HUES64 (cell line): ENCODE data around the gene UPB1.

Experiments
- H3K27ac ChIP-seq: 2 replicates; pipeline ENCODE4 v1.7.0; 2013; ENCODE audit warnings: low read depth, low read length, inconsistent platforms
- H3K27me3 ChIP-seq: 2 replicates; pipeline ENCODE4 v1.6.1; 2013; ENCODE audit warnings: mild to moderate bottlenecking, low read length; ENCODE audit not compliant: insufficient read depth
- H3K36me3 ChIP-seq: 2 replicates; pipeline ENCODE4 v1.6.1; 2013; ENCODE audit warnings: mild to moderate bottlenecking, low read length; ENCODE audit not compliant: insufficient read depth
- H3K4me1 ChIP-seq: 2 replicates; pipeline ENCODE4 v1.6.1; 2013; ENCODE audit warnings: mild to moderate bottlenecking, low read length, moderate library complexity; ENCODE audit not compliant: insufficient read depth
- H3K4me3 ChIP-seq: 2 replicates; pipeline ENCODE4 v1.5.1; 2013; ENCODE audit warnings: mild to moderate bottlenecking, low read length, moderate library complexity
- H3K9ac ChIP-seq: 2 replicates; pipeline ENCODE4 v1.6.1; 2013; ENCODE audit warnings: mild to moderate bottlenecking, low read depth, low read length
- H3K9me3 ChIP-seq: 2 replicates; pipeline ENCODE4 v1.6.1; 2013; ENCODE audit warnings: low read depth, low read length; ENCODE audit not compliant: insufficient read depth
- WGBS: fragments of 150-250, 120-280 bp; methylation state at CpG from one replicate; pipeline ENCODE4 v1.1.7; 2013; ENCODE audit warnings: missing lambda C conversion rate; 5-methylcytosine and 5-hydroxymethylcytosine counted together

Gene UPB1

GRCh38 chr22:24460418-24461089 lies 34.6 kb upstream of the UPB1 start:
- Histone ChIP-seq H3K36me3 (no peaks in the 10 kb centered on the region), H3K27ac (no peak overlapping the region), H3K27me3 (no peaks in the 10 kb centered on the region), H3K4me3 (no peak overlapping the region), H3K4me1 (0 out of 2 replicates have a peak, but pooled peaks cover 3% of the 10 kb centered on the region), H3K9ac (no peak overlapping the region), H3K9me3 (no peaks in the 10 kb centered on the region)
- WGBS: 68% methylated on average over 10 of the region's 10 CpGs

- peaks cover 16% of the 10 kb centered on the region for H3K4me1 ChIP-seq
- 90% methylated on average over 6 of the region's 6 CpGs for WGBS
- H3K27ac ChIP-seq: no peak overlapping the region
- H3K36me3 ChIP-seq: no peaks in the 10 kb centered on the region
- no peak overlapping the region for H3K4me3 ChIP-seq
- no peaks in the 10 kb centered on the region for H3K27me3 ChIP-seq
- H3K9ac ChIP-seq: no peak overlapping the region
- H3K9me3 ChIP-seq: no peaks in the 10 kb centered on the region
Measured at GRCh38 chr22:24463071-24463760, 31.9 kb upstream of the UPB1 start.

GRCh38 chr22:24465566-24465965 lies 29.6 kb upstream of the UPB1 start:
- Histone ChIP-seq H3K36me3 (no peaks in the 10 kb centered on the region), H3K27me3 (no peaks in the 10 kb centered on the region), H3K4me3 (no peak overlapping the region), H3K27ac (no peak overlapping the region), H3K9ac (no peak overlapping the region), H3K9me3 (no peaks in the 10 kb centered on the region), H3K4me1 (peaks cover 13% of the 10 kb centered on the region)
- 84% methylated on average over 5 of the region's 5 CpGs for WGBS

- H3K27ac ChIP-seq: no peak overlapping the region
- no peaks in the 10 kb centered on the region for H3K27me3 ChIP-seq
- peaks cover 13% of the 10 kb centered on the region for H3K4me1 ChIP-seq
- no peak overlapping the region for H3K9ac ChIP-seq
- H3K36me3 ChIP-seq: no peaks in the 10 kb centered on the region
- no peak overlapping the region for H3K4me3 ChIP-seq
- no peaks in the 10 kb centered on the region for H3K9me3 ChIP-seq
- 96% methylated on average over 3 of the region's 3 CpGs for WGBS
Measured at GRCh38 chr22:24465975-24466374, 29.2 kb upstream of the UPB1 start.

- Histone ChIP-seq H3K27me3 (no peaks in the 10 kb centered on the region), H3K9ac (no peak overlapping the region), H3K4me1 (peaks cover 13% of the 10 kb centered on the region), H3K27ac (no peak overlapping the region; the same call in 1 of the 2 replicates), H3K9me3 (no peaks in the 10 kb centered on the region), H3K36me3 (no peaks in the 10 kb centered on the region), H3K4me3 (no peak overlapping the region)
- WGBS: 0% methylated on average over 1 of the region's 1 CpG
Measured at GRCh38 chr22:24466716-24467328, 28.3 kb upstream of the UPB1 start.

- 86% methylated on average over 2 of the region's 2 CpGs for WGBS
- H3K9ac ChIP-seq: no peak overlapping the region
- H3K36me3 ChIP-seq: no peaks in the 10 kb centered on the region
- H3K27ac ChIP-seq: no peak overlapping the region
- H3K9me3 ChIP-seq: no peaks in the 10 kb centered on the region
- no peaks in the 10 kb centered on the region for H3K27me3 ChIP-seq
- H3K4me1 ChIP-seq: peaks cover 13% of the 10 kb centered on the region
- no peak overlapping the region for H3K4me3 ChIP-seq
Measured at GRCh38 chr22:24467340-24467739, 27.8 kb upstream of the UPB1 start.

- Histone ChIP-seq H3K36me3 (no peaks in the 10 kb centered on the region), H3K27ac (no peak overlapping the region)
Measured at GRCh38 chr22:24471570-24471969, 23.6 kb upstream of the UPB1 start.

GRCh38 chr22:24473284-24473683 lies 21.8 kb upstream of the UPB1 start:
- Histone ChIP-seq H3K4me3 (no peak overlapping the region), H3K9me3 (no peaks in the 10 kb centered on the region), H3K27ac (no peak overlapping the region), H3K27me3 (no peaks in the 10 kb centered on the region), H3K4me1 (no peaks in the 10 kb centered on the region; the same call in 1 of the 2 replicates), H3K36me3 (no peaks in the 10 kb centered on the region), H3K9ac (no peak overlapping the region)

More at GRCh38 chr22:24471570-24471969, 23.6 kb upstream of the UPB1 start:
- H3K27me3 ChIP-seq: no peaks in the 10 kb centered on the region
- H3K9ac ChIP-seq: no peak overlapping the region
- 91% methylated on average over 4 of the region's 4 CpGs for WGBS
- H3K4me1 ChIP-seq: peaks cover 10% of the 10 kb centered on the region
- no peaks in the 10 kb centered on the region for H3K9me3 ChIP-seq
- H3K4me3 ChIP-seq: no peak overlapping the region

GRCh38 chr22:24474221-24474620 lies 20.9 kb upstream of the UPB1 start:
- no peak overlapping the region for H3K4me3 ChIP-seq
- no peaks in the 10 kb centered on the region for H3K27me3 ChIP-seq
- H3K9ac ChIP-seq: no peak overlapping the region
- 40% methylated on average over 1 of the region's 3 CpGs for WGBS
- H3K27ac ChIP-seq: no peak overlapping the region
- H3K36me3 ChIP-seq: no peaks in the 10 kb centered on the region
- H3K4me1 ChIP-seq: no peaks in the 10 kb centered on the region; the same call in 1 of the 2 replicates
- no peaks in the 10 kb centered on the region for H3K9me3 ChIP-seq

- Histone ChIP-seq H3K27me3 (no peaks in the 10 kb centered on the region), H3K27ac (no peak overlapping the region), H3K9ac (no peak overlapping the region), H3K36me3 (no peaks in the 10 kb centered on the region), H3K4me3 (no peak overlapping the region), H3K4me1 (no peaks in the 10 kb centered on the region; the same call in 1 of the 2 replicates), H3K9me3 (no peaks in the 10 kb centered on the region)
- WGBS: 67% methylated on average over 4 of the region's 5 CpGs
Measured at GRCh38 chr22:24474649-24475255, 20.4 kb upstream of the UPB1 start.

GRCh38 chr22:24481641-24482040 lies 13.5 kb upstream of the UPB1 start:
- Histone ChIP-seq H3K27ac (no peak overlapping the region), H3K4me1 (peaks cover 14% of the 10 kb centered on the region), H3K36me3 (no peaks in the 10 kb centered on the region), H3K4me3 (no peak overlapping the region), H3K9me3 (no peaks in the 10 kb centered on the region), H3K9ac (no peak overlapping the region; the same call in 1 of the 2 replicates), H3K27me3 (no peaks in the 10 kb centered on the region)
- WGBS: 23% methylated on average over 1 of the region's 1 CpG
